Panc1 (cell line): ENCODE measurements around the gene BUB3. TPM values are rescaled to one million over a fixed set of nuclear protein-coding genes. Genes with fewer than 3 reads are reported as not detected.

Source experiments
- ATAC-seq: fragments of 200-7000 bp; cut with Tn5 transposase; 2 replicates; pipeline ENCODE4 v1.9.1; 2020; ENCODE audit warnings: mild to moderate bottlenecking, moderate library complexity
- BruUV-seq: library from RNA; stranded (reverse); fragments of 400-500 nt; replicated peaks from 2 replicates; lab custom pipeline; 2021; lab: Mats Ljungman, UMichigan
- CTCF ChIA-PET: fragments of 300-600 bp; sonication (Branson Sonifier 250); formaldehyde crosslinking; loops from one replicate; lab custom pipeline; 2022; ENCODE audit warnings: antibody characterized with exemption; lab: Charles Lee
- POLR2A ChIA-PET: fragments of 300-600 bp; sonication (Branson Sonifier 250); formaldehyde crosslinking; loops from one replicate; lab custom pipeline; 2022; ENCODE audit warnings: antibody characterized with exemption; lab: Charles Lee
- DNase-seq: peaks from one replicate; pipeline ENCODE4 v3.0.0-alpha.2; 2010; ENCODE audit warnings: low read depth, low spot score
- H3K27ac ChIP-seq: 2 replicates; pipeline ENCODE4 v1.5.1; 2011; ENCODE audit warnings: mild to moderate bottlenecking, low read length, inconsistent platforms
- H3K27me3 ChIP-seq: fragments of 200-500 bp; sonication (Bioruptor generic); 2 replicates; pipeline ENCODE4 v1.6.0; 2014; ENCODE audit warnings: low read length, inconsistent platforms; ENCODE audit not compliant: control insufficient read depth, insufficient read depth
- H3K36me3 ChIP-seq: fragments of 200-500 bp; sonication (Bioruptor generic); 2 replicates; pipeline ENCODE4 v1.5.1; 2014; ENCODE audit warnings: inconsistent platforms, mild to moderate bottlenecking, low read length, moderate library complexity; ENCODE audit not compliant: control insufficient read depth, insufficient read depth
- H3K4me1 ChIP-seq: 2 replicates; pipeline ENCODE4 v1.5.1; 2011; ENCODE audit warnings: inconsistent platforms, mild to moderate bottlenecking, low read length, moderate library complexity; ENCODE audit not compliant: control insufficient read depth, insufficient read depth
- H3K4me3 ChIP-seq, 2 experiments: 2 replicates each; pipeline ENCODE4 v1.5.1; 2011 to 2012; ENCODE audit warnings: low read depth in 2 of 2, low read length in 2 of 2, mild to moderate bottlenecking in 2 of 2, inconsistent platforms in 1 of 2, moderate library complexity in 1 of 2
- H3K9me3 ChIP-seq: fragments of 200-500 bp; sonication (Bioruptor generic); 2 replicates; pipeline ENCODE4 v1.5.1; 2014; ENCODE audit warnings: low read depth, mild to moderate bottlenecking, inconsistent platforms, low read length, moderate library complexity; ENCODE audit not compliant: control insufficient read depth, insufficient read depth
- CTCF ChIP-seq: fragments of 450-650 bp; IDR thresholded peaks from 2 replicates; pipeline ENCODE4 v1.5.1; 2017; ENCODE audit warnings: mild to moderate bottlenecking
- POLR2AphosphoS5 ChIP-seq: IDR thresholded peaks from 2 replicates; pipeline ENCODE4 v1.6.1; 2012; ENCODE audit warnings: mild to moderate bottlenecking, low read depth, low read length, moderate library complexity
- REST ChIP-seq, 2 experiments: IDR thresholded peaks; 2 replicates each; pipeline ENCODE4 v1.6.1; 2011 to 2012; ENCODE audit warnings: low read depth in 2 of 2, control low read depth in 1 of 2, low read length in 1 of 2, mild to moderate bottlenecking in 1 of 2, moderate library complexity in 1 of 2; ENCODE audit not compliant: insufficient read depth in 1 of 2
- SIN3A ChIP-seq: IDR thresholded peaks from 2 replicates; pipeline ENCODE4 v1.6.1; 2012; ENCODE audit warnings: low read depth, mild to moderate bottlenecking, low read length, moderate library complexity, borderline replicate concordance; ENCODE audit not compliant: insufficient read depth
- TCF7L2 ChIP-seq: IDR thresholded peaks from 2 replicates; pipeline ENCODE4 v1.6.1; 2011; ENCODE audit warnings: mild to moderate bottlenecking, low read depth, low read length, inconsistent platforms
- in situ Hi-C: cut with HindIII; loops from 2 replicates; pipeline ENCODE4 v1.10.0; 2016; ENCODE audit warnings: low sequenced_read_pairs, low pct_unique_long_range_greater_than_20kb
- intact Hi-C: fragments of 100-400 bp; cut with micrococcal nuclease; formaldehyde crosslinking; loops from one replicate; pipeline ENCODE4 v1.10.0; 2022; ENCODE audit not compliant: unreplicated experiment
- total RNA-seq: library from RNA; stranded (reverse); gene quantifications from one replicate; pipeline ENCODE4 v1.2.1, GENCODE V29; 2021; ENCODE audit not compliant: unreplicated experiment

Gene BUB3
- total RNA-seq, 1 experiment from 2014 or later: 237 TPM

- H3K4me3 ChIP-seq: no peak overlapping the region
- no peaks in the 10 kb centered on the region for H3K27me3 ChIP-seq
- ChIA-PET CTCF (no interaction called here), POLR2A (no interaction called here)
- TF ChIP-seq REST (IDR thresholded peaks at IDR 0.05; ENCODE audit: insufficient read depth in 1 of 2, low read depth in 2 of 2, low read length in 1 of 2): no peak
- TF ChIP-seq POLR2AphosphoS5: no peak
- TF ChIP-seq TCF7L2: no peak
- no peak for TF ChIP-seq SIN3A
- TF ChIP-seq CTCF: no peak
- no peaks in the 10 kb centered on the region for H3K4me1 ChIP-seq
- no peak overlapping the region for H3K27ac ChIP-seq
- H3K9me3 ChIP-seq: peaks cover 11% of the 10 kb centered on the region; the same call in 1 of the 2 replicates
- no peaks in the 10 kb centered on the region for H3K36me3 ChIP-seq
- intact Hi-C loops: no loop called here
- DNase-seq (no peak), ATAC-seq (no peak)
- no TSS peak for BruUV-seq
- in situ Hi-C loops: no loop called here
Observed at GRCh38 chr10:123180101-123181090, 26.2 kb downstream of the BUB3 start.

- CTCF ChIA-PET: no interaction called here
- POLR2A ChIA-PET: no interaction called here
- Histone ChIP-seq H3K9me3 (peaks cover 11% of the 10 kb centered on the region; the same call in 1 of the 2 replicates), H3K4me1 (no peaks in the 10 kb centered on the region), H3K4me3 (no peak overlapping the region), H3K36me3 (no peaks in the 10 kb centered on the region), H3K27me3 (no peaks in the 10 kb centered on the region), H3K27ac (no peak overlapping the region)
- DNase-seq (no peak), ATAC-seq (no peak)
- intact Hi-C loops: no loop called here
- no TSS peak for BruUV-seq
- TF ChIP-seq CTCF (no peak), TCF7L2 (no peak), REST (IDR thresholded peaks at IDR 0.05; ENCODE audit: insufficient read depth in 1 of 2, low read depth in 2 of 2, low read length in 1 of 2) (no peak), SIN3A (no peak), POLR2AphosphoS5 (no peak)
- in situ Hi-C loops: no loop called here
Observed at GRCh38 chr10:123183724-123184123, 29.5 kb downstream of the BUB3 start.
